ENCODE data around the gene THEMIS. TPM values are rescaled to one million over a fixed set of nuclear protein-coding genes. Genes with fewer than 3 reads are reported as not detected.
"Not testable (repeated sequence)": the region's sequence is repeated elsewhere in the genome, so short reads cannot be mapped to it uniquely, and the experiment has no call there.

The THEMIS gene
- total and polyA plus RNA-seq, 2 experiments from 2014 or later = 0.05 to 0.11 TPM

GRCh38 chr6:127706216-127706615, 194.6 kb downstream of the THEMIS start:
- no peaks in the 10 kb centered on the region for H3K79me2 ChIP-seq (ENCODE audit: insufficient read depth)
- H3K27me3 ChIP-seq (replicated peaks; ENCODE audit: insufficient read depth) = 0 out of 2 replicates have a peak, but pooled peaks cover under 1% of the 10 kb centered on the region
- no peaks in the 10 kb centered on the region for H3K9me2 ChIP-seq (ENCODE audit: insufficient read depth)
- H3K36me3 ChIP-seq (ENCODE audit: low read depth) = no peaks in the 10 kb centered on the region
- H3K4me2 ChIP-seq (ENCODE audit: unreplicated experiment) = no peak overlapping the region
- no peak for TF ChIP-seq EZH2phosphoT487 (IDR thresholded peaks at IDR 0.05; ENCODE audit: insufficient read depth, low read depth)
- TF ChIP-seq EZH2 (IDR thresholded peaks at IDR 0.05; ENCODE audit: insufficient read depth, poor library complexity, severe bottlenecking) = no peak
- no peak overlapping the region for H2AFZ ChIP-seq
- no peak overlapping the region for H3K9ac ChIP-seq
- no peaks in the 10 kb centered on the region for H3K4me1 ChIP-seq (ENCODE audit: insufficient read depth)
- no peaks in the 10 kb centered on the region for H3K9me3 ChIP-seq (ENCODE audit: low read depth)
- no peak for DNase-seq
- H3K4me3 ChIP-seq = no peak overlapping the region
- H3F3A ChIP-seq (ENCODE audit: insufficient read depth) = no peaks in the 10 kb centered on the region
- H4K20me1 ChIP-seq (ENCODE audit: insufficient read depth) = no peaks in the 10 kb centered on the region
- in situ Hi-C loops (cut with MboI) = no loop called here
- no peak overlapping the region for H3K27ac ChIP-seq

DNA sequence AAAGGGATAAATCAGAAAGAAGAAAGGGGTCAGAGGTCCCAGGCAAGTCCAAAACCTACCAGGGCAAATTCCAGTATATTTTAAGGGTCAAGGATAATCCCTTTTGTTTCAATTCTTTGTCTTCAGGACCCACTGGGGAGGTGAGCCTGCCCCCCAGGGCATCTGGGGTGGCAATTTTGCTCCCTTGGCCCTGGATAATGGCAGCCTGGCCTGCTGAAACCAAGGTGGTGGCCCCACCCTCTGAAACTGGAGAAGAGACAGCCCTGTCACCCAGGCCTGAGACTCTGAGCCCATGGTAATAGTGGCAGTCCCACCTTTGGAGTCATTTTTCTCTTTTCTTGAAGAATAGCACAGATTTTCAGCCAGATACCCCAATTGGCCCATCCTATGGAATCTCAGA, 205.8 kb downstream of the THEMIS start:
- H3K27me3 ChIP-seq (replicated peaks; ENCODE audit: insufficient read depth) = no peaks in the 10 kb centered on the region
- H3K36me3 ChIP-seq (ENCODE audit: low read depth) = no peaks in the 10 kb centered on the region
- no peak overlapping the region for H2AFZ ChIP-seq
- H3K9ac ChIP-seq = no peak overlapping the region
- no peaks in the 10 kb centered on the region for H3K9me2 ChIP-seq (ENCODE audit: insufficient read depth)
- H3F3A ChIP-seq (ENCODE audit: insufficient read depth) = no peaks in the 10 kb centered on the region
- in situ Hi-C loops (cut with MboI) = no loop called here
- no peak overlapping the region for H3K4me2 ChIP-seq (ENCODE audit: unreplicated experiment)
- H3K4me1 ChIP-seq (ENCODE audit: insufficient read depth) = no peaks in the 10 kb centered on the region
- no peak overlapping the region for H3K27ac ChIP-seq
- TF ChIP-seq EZH2 (IDR thresholded peaks at IDR 0.05; ENCODE audit: insufficient read depth, poor library complexity, severe bottlenecking) (no peak), EZH2phosphoT487 (IDR thresholded peaks at IDR 0.05; ENCODE audit: insufficient read depth, low read depth) (no peak)
- DNase-seq = no peak
- H3K4me3 ChIP-seq = no peak overlapping the region
- no peaks in the 10 kb centered on the region for H3K9me3 ChIP-seq (ENCODE audit: low read depth)
- no peaks in the 10 kb centered on the region for H3K79me2 ChIP-seq (ENCODE audit: insufficient read depth)
- H4K20me1 ChIP-seq (ENCODE audit: insufficient read depth) = no peaks in the 10 kb centered on the region

- no peaks in the 10 kb centered on the region for H3K36me3 ChIP-seq (ENCODE audit: low read depth)
- H3K4me2 ChIP-seq (ENCODE audit: unreplicated experiment) = no peak overlapping the region
- no peaks in the 10 kb centered on the region for H3F3A ChIP-seq (ENCODE audit: insufficient read depth)
- no peak for DNase-seq
- no peaks in the 10 kb centered on the region for H3K4me1 ChIP-seq (ENCODE audit: insufficient read depth)
- no peaks in the 10 kb centered on the region for H3K9me3 ChIP-seq (ENCODE audit: low read depth)
- no peak overlapping the region for H2AFZ ChIP-seq
- TF ChIP-seq EZH2phosphoT487 (IDR thresholded peaks at IDR 0.05; ENCODE audit: insufficient read depth, low read depth) (no peak), EZH2 (IDR thresholded peaks at IDR 0.05; ENCODE audit: insufficient read depth, poor library complexity, severe bottlenecking) (no peak)
- in situ Hi-C loops (cut with MboI) = no loop called here
- H4K20me1 ChIP-seq (ENCODE audit: insufficient read depth) = no peaks in the 10 kb centered on the region
- H3K4me3 ChIP-seq = no peak overlapping the region
- H3K27me3 ChIP-seq (replicated peaks; ENCODE audit: insufficient read depth) = no peaks in the 10 kb centered on the region
- no peak overlapping the region for H3K27ac ChIP-seq
- no peaks in the 10 kb centered on the region for H3K79me2 ChIP-seq (ENCODE audit: insufficient read depth)
- H3K9ac ChIP-seq = no peak overlapping the region
- H3K9me2 ChIP-seq (ENCODE audit: insufficient read depth) = no peaks in the 10 kb centered on the region
These were observed 209.7 kb downstream of the THEMIS start for GRCh38 chr6:127691146-127691545.

- H3K27me3 ChIP-seq (replicated peaks; ENCODE audit: insufficient read depth) = no peaks in the 10 kb centered on the region
- no peak for DNase-seq
- H3K4me2 ChIP-seq (ENCODE audit: unreplicated experiment) = no peak overlapping the region
- H3K4me1 ChIP-seq (ENCODE audit: insufficient read depth) = no peaks in the 10 kb centered on the region
- H3K9me3 ChIP-seq (ENCODE audit: low read depth) = no peaks in the 10 kb centered on the region
- no peaks in the 10 kb centered on the region for H3K9me2 ChIP-seq (ENCODE audit: insufficient read depth)
- no peaks in the 10 kb centered on the region for H4K20me1 ChIP-seq (ENCODE audit: insufficient read depth)
- in situ Hi-C loops (cut with MboI) = no loop called here
- no peaks in the 10 kb centered on the region for H3K79me2 ChIP-seq (ENCODE audit: insufficient read depth)
- H3K27ac ChIP-seq = no peak overlapping the region
- no peaks in the 10 kb centered on the region for H3F3A ChIP-seq (ENCODE audit: insufficient read depth)
- H3K9ac ChIP-seq = no peak overlapping the region
- H3K4me3 ChIP-seq = no peak overlapping the region
- TF ChIP-seq EZH2phosphoT487 (IDR thresholded peaks at IDR 0.05; ENCODE audit: insufficient read depth, low read depth) (no peak), EZH2 (IDR thresholded peaks at IDR 0.05; ENCODE audit: insufficient read depth, poor library complexity, severe bottlenecking) (no peak)
- H2AFZ ChIP-seq = no peak overlapping the region
- H3K36me3 ChIP-seq (ENCODE audit: low read depth) = no peaks in the 10 kb centered on the region
These were observed 210.3 kb downstream of the THEMIS start for GRCh38 chr6:127690588-127690987.

DNA sequence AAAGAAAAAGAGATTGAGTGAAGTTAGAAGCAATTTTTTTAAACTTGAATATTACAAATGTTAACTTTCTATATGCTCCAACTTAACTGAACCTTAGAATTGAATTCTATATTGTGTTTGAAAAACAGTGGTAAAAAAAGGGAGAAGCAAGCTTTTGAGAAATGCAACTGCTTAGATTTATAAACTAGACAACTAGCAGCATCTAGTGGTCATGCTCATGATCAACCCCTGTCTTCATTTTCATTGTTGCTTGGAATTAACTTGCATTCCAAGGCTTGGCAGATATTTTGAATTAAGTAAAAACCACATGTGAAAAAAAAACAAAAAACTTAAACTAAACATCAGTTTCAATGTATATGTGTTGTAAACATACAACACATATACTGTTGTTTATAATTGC, 210.8 kb downstream of the THEMIS start:
- Histone ChIP-seq H3K4me1 (ENCODE audit: insufficient read depth) (no peaks in the 10 kb centered on the region), H3K79me2 (ENCODE audit: insufficient read depth) (no peaks in the 10 kb centered on the region)
- DNase-seq = peak; percentile 53

GRCh38 chr6:127687490-127687889, 213.4 kb downstream of the THEMIS start:
- H3K36me3 ChIP-seq (ENCODE audit: low read depth); H3K9me2 ChIP-seq (ENCODE audit: insufficient read depth); H2AFZ ChIP-seq; H3K4me2 ChIP-seq (ENCODE audit: unreplicated experiment); DNase-seq; in situ Hi-C loops (cut with MboI); H3K9me3 ChIP-seq (ENCODE audit: low read depth); H3K4me1 ChIP-seq (ENCODE audit: insufficient read depth); H4K20me1 ChIP-seq (ENCODE audit: insufficient read depth); H3F3A ChIP-seq (ENCODE audit: insufficient read depth); H3K27ac ChIP-seq; H3K4me3 ChIP-seq; H3K27me3 ChIP-seq (replicated peaks; ENCODE audit: insufficient read depth); H3K9ac ChIP-seq; H3K79me2 ChIP-seq (ENCODE audit: insufficient read depth): not testable (repeated sequence)
- 35 to 41% methylated on average over 3 of the region's 3 CpGs for WGBS, 2 experiments (ENCODE audit: low coverage in 1 of 2, low lambda C conversion rate in 2 of 2, missing lambda C conversion rate in 2 of 2)

More for the DNA sequence above, 210.8 kb downstream of the THEMIS start:
- no peak overlapping the region for H3K27ac ChIP-seq
- H3K27me3 ChIP-seq (replicated peaks; ENCODE audit: insufficient read depth) = no peaks in the 10 kb centered on the region
- no peaks in the 10 kb centered on the region for H3K9me2 ChIP-seq (ENCODE audit: insufficient read depth)
- in situ Hi-C loops (cut with MboI) = no loop called here
- H4K20me1 ChIP-seq (ENCODE audit: insufficient read depth) = no peaks in the 10 kb centered on the region
- H3K9ac ChIP-seq = no peak overlapping the region
- no peaks in the 10 kb centered on the region for H3K36me3 ChIP-seq (ENCODE audit: low read depth)
- H3K4me2 ChIP-seq (ENCODE audit: unreplicated experiment) = no peak overlapping the region
- H3F3A ChIP-seq (ENCODE audit: insufficient read depth) = no peaks in the 10 kb centered on the region
- TF ChIP-seq EZH2phosphoT487 (IDR thresholded peaks at IDR 0.05; ENCODE audit: insufficient read depth, low read depth) (no peak), EZH2 (IDR thresholded peaks at IDR 0.05; ENCODE audit: insufficient read depth, poor library complexity, severe bottlenecking) (no peak)
- no peaks in the 10 kb centered on the region for H3K9me3 ChIP-seq (ENCODE audit: low read depth)
- no peak overlapping the region for H3K4me3 ChIP-seq
- H2AFZ ChIP-seq = no peak overlapping the region

Measured in GM23248 (cell line).